Naive thymus-derived CD4-positive, alpha-beta T cell (primary cell): Measurements from ENCODE around the gene ANKRD44. TPM values are rescaled to one million over a fixed set of nuclear protein-coding genes. Genes with fewer than 3 reads are reported as not detected.

ENCODE experiments used
- ATAC-seq: fragments of 150-1000 bp; cut with Tn5 transposase; 2 replicates; pipeline ENCODE4 v1.10.0; 2021; ENCODE audit warnings: mild to moderate bottlenecking, moderate library complexity
- CTCF ChIA-PET: fragments of 350-600 bp; sonication (Branson Sonifier 250); formaldehyde crosslinking; loops from one replicate; lab custom pipeline; 2021; ENCODE audit warnings: antibody characterized with exemption; lab: Charles Lee
- POLR2A ChIA-PET: fragments of 350-600 bp; sonication (Branson Sonifier 250); formaldehyde crosslinking; loops from one replicate; lab custom pipeline; 2021; ENCODE audit warnings: antibody characterized with exemption, inconsistent platforms; lab: Charles Lee
- DNase-seq, 9 donors: peaks; one replicate each; pipeline versions ENCODE4 v3.0.0 to v3.0.0-alpha.2; 2020 to 2022; ENCODE audit warnings: mixed read lengths in 1 of 9
- H3K27ac ChIP-seq: one replicate; pipeline ENCODE4 v1.7.0; 2013; ENCODE audit warnings: mild to moderate bottlenecking, low read depth, low read length, moderate library complexity
- H3K27me3 ChIP-seq, 2 donors: one replicate each; pipeline ENCODE4 v1.7.0; 2013; ENCODE audit warnings: low read length in 2 of 2, mild to moderate bottlenecking in 2 of 2, moderate library complexity in 2 of 2; ENCODE audit not compliant: control insufficient read depth in 2 of 2, insufficient read depth in 2 of 2
- H3K36me3 ChIP-seq, 3 experiments: 1 replicate in 2 of 3; 2 replicates in 1 of 3; pipeline ENCODE4 v1.7.0; 2013; ENCODE audit warnings: low read length in 3 of 3, mild to moderate bottlenecking in 3 of 3, moderate library complexity in 1 of 3; ENCODE audit not compliant: insufficient read depth in 3 of 3, control insufficient read depth in 2 of 3
- H3K4me1 ChIP-seq, 2 donors: one replicate each; pipeline ENCODE4 v1.7.0; 2013; ENCODE audit warnings: low read length in 2 of 2, mild to moderate bottlenecking in 2 of 2, moderate library complexity in 1 of 2; ENCODE audit not compliant: control insufficient read depth in 2 of 2, insufficient read depth in 2 of 2
- H3K4me3 ChIP-seq: 2 replicates; pipeline ENCODE4 v1.7.0; 2013; ENCODE audit warnings: mild to moderate bottlenecking, low read length
- H3K9me3 ChIP-seq, 3 experiments: 1 replicate in 2 of 3; 2 replicates in 1 of 3; pipeline ENCODE4 v1.7.0; 2013; ENCODE audit warnings: low read length in 3 of 3; ENCODE audit not compliant: control insufficient read depth in 2 of 3
- H3K27ac Mint-ChIP-seq, 9 donors: one replicate each; pipeline ENCODE4 v1.8.0; 2020 to 2022; ENCODE audit warnings: mixed read lengths in 9 of 9, mild to moderate bottlenecking in 8 of 9, moderate library complexity in 5 of 9, inconsistent platforms in 2 of 9
- H3K27me3 Mint-ChIP-seq, 5 donors: one replicate each; pipeline ENCODE4 v1.8.0; 2021 to 2022; ENCODE audit warnings: mixed read lengths in 5 of 5, mild to moderate bottlenecking in 1 of 5
- H3K36me3 Mint-ChIP-seq, 5 donors: one replicate each; pipeline ENCODE4 v1.8.0; 2020 to 2022; ENCODE audit warnings: mixed read lengths in 5 of 5, mild to moderate bottlenecking in 3 of 5, inconsistent platforms in 1 of 5
- H3K4me1 Mint-ChIP-seq, 7 donors: one replicate each; pipeline ENCODE4 v1.8.0; 2020 to 2022; ENCODE audit warnings: mixed read lengths in 7 of 7, mild to moderate bottlenecking in 3 of 7, inconsistent platforms in 1 of 7
- H3K4me3 Mint-ChIP-seq, 10 donors: one replicate each; pipeline ENCODE4 v1.8.0; 2020 to 2022; ENCODE audit warnings: mild to moderate bottlenecking in 10 of 10, mixed read lengths in 10 of 10, moderate library complexity in 6 of 10, inconsistent platforms in 2 of 10
- H3K9me3 Mint-ChIP-seq, 11 donors: one replicate each; pipeline ENCODE4 v1.8.0; 2020 to 2022; ENCODE audit warnings: mixed read lengths in 11 of 11, mild to moderate bottlenecking in 4 of 11, inconsistent platforms in 1 of 11, moderate library complexity in 1 of 11
- intact Hi-C, 2 donors: fragments of 100-400 bp; cut with micrococcal nuclease; formaldehyde crosslinking; loops; one replicate each; pipeline ENCODE4 v1.15.1; 2023
- polyA plus RNA-seq, 2 donors: library from polyadenylated mRNA; unstranded; fragments of 300-500 nt; fragmentation: Illumina TruSeq; gene quantifications; one replicate each; pipeline ENCODE4 v1.2.3, GENCODE V29; 2021
- total RNA-seq, 6 experiments: library from RNA in 5 of 6; stranded (reverse) in 5 of 6; gene quantifications; 1 replicate in 5 of 6; 2 replicates in 1 of 6; pipeline ENCODE4 v1.2.3 and lab custom pipeline; 2021 to 2026

The ANKRD44 gene
- total and polyA plus RNA-seq, 7 experiments from 2014 or later: 88.6 to 296 (median 235) TPM

DNA sequence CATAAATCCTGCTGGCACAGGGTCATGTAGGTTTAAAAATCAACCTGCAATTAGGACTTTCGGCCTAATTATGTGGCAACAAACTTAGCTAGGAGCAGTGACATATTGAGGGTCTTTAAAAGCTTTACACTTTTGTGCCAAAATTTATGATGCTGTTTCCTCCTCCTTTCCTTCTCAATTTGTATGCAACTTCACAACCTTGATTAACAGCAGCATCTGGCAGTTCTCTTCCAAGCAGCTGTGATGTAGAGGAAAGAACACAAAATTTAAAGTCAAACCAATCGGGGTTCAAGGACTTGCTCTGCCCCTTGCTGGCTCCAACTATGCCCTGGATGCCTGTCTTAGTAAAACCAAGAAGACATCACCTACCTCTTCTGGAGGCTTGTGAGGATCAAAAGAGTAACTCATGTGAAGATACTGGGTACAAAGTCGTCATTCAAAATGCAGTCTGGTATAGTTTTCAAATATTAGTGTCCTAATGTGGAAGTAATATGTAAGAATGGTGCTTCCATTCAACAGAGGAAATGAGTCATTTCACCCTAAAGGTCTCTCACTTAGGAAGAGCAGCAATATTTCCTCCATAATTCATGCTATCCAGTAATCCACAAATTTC is 94.7 kb downstream of the ANKRD44 start:
- H3K36me3 ChIP-seq: no peaks in the 10 kb centered on the region
- Mint-ChIP-seq H3K36me3 (peaks cover 0 to 27% (median 9%) of the 10 kb centered on the region in 5 donors), H3K27me3 (no peaks in the 10 kb centered on the region), H3K9me3 (peaks cover 0 to 1% (median 0%) of the 10 kb centered on the region in 11 donors), H3K4me1 (peaks cover 63 to 97% (median 94%) of the 10 kb centered on the region in 7 donors), H3K4me3 (peak overlapping the region; percentile 65 to 86 (median 76)), H3K27ac (peak overlapping the region; percentile 79 to 100 (median 97))
- H3K27ac ChIP-seq: peak overlapping the region; percentile 60
- ATAC-seq (peak; percentile 43), DNase-seq (no peak)
- POLR2A ChIA-PET: interaction anchor here (0.7 to 14.4 kb wide), 5 partner anchors 11 to 96 kb away, joined by 3 to 254 read pairs (median 6); no protein-coding TSS in a partner anchor
- peak overlapping the region; percentile 28 for H3K4me3 ChIP-seq
- H3K4me1 ChIP-seq: peaks cover 82 to 85% of the 10 kb centered on the region in 2 donors
- no peaks in the 10 kb centered on the region for H3K9me3 ChIP-seq
- H3K27me3 ChIP-seq: no peaks in the 10 kb centered on the region
- intact Hi-C loops: loop anchor here (1.0 to 2.0 kb wide), 4 partner anchors 8 to 21 kb away; no protein-coding TSS in a partner anchor
- CTCF ChIA-PET: interaction anchor here (0.6 kb wide), 1 partner anchor 110 kb away, joined by 3 read pairs; no protein-coding TSS in a partner anchor

DNA sequence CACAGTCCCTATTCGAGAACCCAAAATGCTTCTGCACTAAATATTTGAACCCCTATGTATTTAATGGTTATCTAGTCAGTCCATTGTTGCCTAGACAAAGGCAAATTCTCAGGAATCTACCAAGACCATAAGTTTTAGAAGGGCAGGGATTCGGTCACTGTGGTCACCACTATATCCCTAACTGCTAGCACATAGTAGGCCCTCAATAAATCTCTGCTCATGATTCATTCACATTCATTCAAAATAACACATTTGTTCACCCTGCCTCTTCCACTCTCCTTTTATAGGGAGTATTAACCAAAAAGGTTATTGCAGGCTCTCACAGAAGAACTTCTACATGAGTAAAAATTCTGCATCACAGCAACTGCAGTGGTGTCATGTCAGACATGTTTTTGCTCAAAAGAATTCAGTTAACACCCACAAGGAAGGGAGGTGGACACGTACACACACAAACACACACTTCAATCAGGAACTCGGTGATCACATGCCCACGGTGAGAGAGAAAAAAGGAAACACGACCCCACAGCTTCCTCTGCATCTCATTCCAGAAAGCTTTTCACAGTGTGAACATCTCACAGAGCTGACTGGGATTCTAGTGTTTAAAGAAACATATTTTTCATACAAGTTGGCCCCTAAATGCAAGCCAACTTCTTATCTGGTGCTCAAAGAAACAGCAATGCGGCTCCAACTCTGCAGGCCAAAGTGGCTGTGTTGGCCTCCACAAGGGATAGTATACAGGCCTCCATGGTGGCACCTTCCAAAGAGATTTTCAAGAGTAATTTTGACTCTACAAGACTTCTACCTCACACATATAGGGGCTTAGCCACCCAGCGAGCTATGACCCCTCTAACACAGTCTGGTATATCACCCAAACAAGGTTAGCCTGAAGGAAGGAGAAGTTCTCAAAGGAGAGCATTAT is 98.0 kb downstream of the ANKRD44 start:
- no peaks in the 10 kb centered on the region for H3K27me3 ChIP-seq
- Mint-ChIP-seq H3K4me3 (peak overlapping the region; percentile 62 to 88 (median 79)), H3K27me3 (no peaks in the 10 kb centered on the region), H3K36me3 (peaks cover 0 to 29% (median 10%) of the 10 kb centered on the region in 5 donors), H3K9me3 (peaks cover 0 to 1% (median 0%) of the 10 kb centered on the region in 11 donors), H3K4me1 (peaks cover 78 to 99% (median 97%) of the 10 kb centered on the region in 7 donors), H3K27ac (peak overlapping the region; percentile 79 to 100 (median 98))
- H3K4me3 ChIP-seq: peak overlapping the region; percentile 38
- ChIA-PET POLR2A (interaction anchor here (0.6 to 14.4 kb wide), 26 partner anchors 9 to 115 kb away, joined by 3 to 254 read pairs (median 4); partner anchors contain the start of gene ANKRD44), CTCF (interaction anchor here (0.6 to 1.6 kb wide), 6 partner anchors 21 to 170 kb away, joined by 3 to 6 read pairs (median 4); no protein-coding TSS in a partner anchor)
- intact Hi-C loops: loop anchor here (1.0 to 2.0 kb wide), 2 partner anchors 24 to 44 kb away; no protein-coding TSS in a partner anchor
- peak; percentile 44 for ATAC-seq
- peaks cover 93 to 100% of the 10 kb centered on the region in 2 donors for H3K4me1 ChIP-seq
- DNase-seq: peak in 6 of 9 donors; percentile 42 to 59 (median 54)
- peak overlapping the region; percentile 82 for H3K27ac ChIP-seq
- no peaks in the 10 kb centered on the region for H3K9me3 ChIP-seq
- no peaks in the 10 kb centered on the region for H3K36me3 ChIP-seq

DNA sequence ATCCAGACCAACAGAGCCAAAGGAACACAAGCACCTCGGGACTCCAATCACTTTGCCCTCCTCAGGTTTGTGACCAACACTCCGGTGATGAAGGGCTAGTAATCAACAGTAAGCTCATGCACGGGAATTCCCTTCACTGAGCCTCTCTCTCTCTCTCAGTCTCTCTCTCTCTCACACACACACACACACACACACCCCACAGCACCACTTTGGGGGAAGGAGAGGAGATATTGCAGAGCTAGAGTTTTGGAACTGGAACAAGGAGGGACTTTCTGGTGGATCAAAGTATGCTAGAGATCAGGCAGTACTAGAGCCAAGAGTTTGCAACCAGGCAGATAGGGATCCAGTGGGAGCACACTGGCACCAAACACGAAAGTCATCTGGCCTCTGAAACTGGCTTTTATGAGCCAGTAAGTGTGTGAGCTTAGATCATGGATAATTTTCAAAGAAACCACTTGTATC is 98.7 kb downstream of the ANKRD44 start:
- POLR2A ChIA-PET: interaction anchor here (0.8 to 14.4 kb wide), 15 partner anchors 12 to 110 kb away, joined by 3 to 254 read pairs (median 5); partner anchors contain the start of gene ANKRD44
- CTCF ChIA-PET: interaction anchor here (0.6 to 1.5 kb wide), 6 partner anchors 17 to 171 kb away, joined by 3 to 5 read pairs (median 3); no protein-coding TSS in a partner anchor
- peak; percentile 37 for ATAC-seq

DNA sequence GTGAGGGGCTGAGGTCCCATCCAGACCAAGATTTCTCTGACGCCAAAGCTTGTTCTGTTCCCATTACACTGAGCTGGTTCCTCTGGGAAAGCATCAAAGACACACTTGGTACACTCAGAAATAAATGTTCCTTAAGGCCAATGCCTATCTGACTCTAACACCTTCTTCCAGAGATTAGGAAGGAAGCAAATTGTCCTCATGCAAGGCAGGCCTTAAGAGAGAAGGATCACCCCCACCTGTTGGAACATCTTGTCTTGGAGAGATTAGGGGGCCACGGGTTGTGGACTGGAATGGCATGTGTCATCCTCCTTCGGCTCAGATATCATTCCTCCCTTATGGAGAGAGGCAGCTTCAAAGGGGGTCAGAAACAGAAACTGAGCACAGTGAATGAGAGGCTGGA is 100.2 kb downstream of the ANKRD44 start:
- peak overlapping the region; percentile 79 to 100 (median 98) for H3K27ac Mint-ChIP-seq
- no peaks in the 10 kb centered on the region for H3K27me3 Mint-ChIP-seq
- peak overlapping the region; percentile 12 for H3K4me3 ChIP-seq
- CTCF ChIA-PET: interaction anchor here (0.8 to 2.5 kb wide), 5 partner anchors 10 to 112 kb away, joined by 3 to 12 read pairs (median 4); no protein-coding TSS in a partner anchor
- peak overlapping the region; percentile 61 to 86 (median 78) for H3K4me3 Mint-ChIP-seq
- H3K4me1 ChIP-seq: peaks cover 93 to 98% of the 10 kb centered on the region in 2 donors
- H3K9me3 ChIP-seq: no peaks in the 10 kb centered on the region
- POLR2A ChIA-PET: interaction anchor here (0.7 to 14.4 kb wide), 13 partner anchors 9 to 97 kb away, joined by 3 to 254 read pairs (median 5); partner anchors contain the start of gene ANKRD44
- peak overlapping the region; percentile 82 for H3K27ac ChIP-seq
- ATAC-seq: no peak
- no peak for DNase-seq
- peaks cover 76 to 99% (median 97%) of the 10 kb centered on the region in 7 donors for H3K4me1 Mint-ChIP-seq
- peaks cover 0 to 30% (median 7%) of the 10 kb centered on the region in 5 donors for H3K36me3 Mint-ChIP-seq
- H3K9me3 Mint-ChIP-seq: peaks cover 0 to 3% (median 0%) of the 10 kb centered on the region in 11 donors
- no peaks in the 10 kb centered on the region for H3K36me3 ChIP-seq
- H3K27me3 ChIP-seq: no peaks in the 10 kb centered on the region
- intact Hi-C loops: no loop called here

More for the DNA sequence above, 98.7 kb downstream of the ANKRD44 start:
- Mint-ChIP-seq H3K27ac (peak overlapping the region; percentile 79 to 100 (median 98)), H3K4me3 (peak overlapping the region; percentile 62 to 86 (median 78)), H3K9me3 (peaks cover 0 to 1% (median 0%) of the 10 kb centered on the region in 11 donors), H3K4me1 (peaks cover 76 to 99% (median 97%) of the 10 kb centered on the region in 7 donors), H3K36me3 (peaks cover 0 to 34% (median 11%) of the 10 kb centered on the region in 5 donors), H3K27me3 (no peaks in the 10 kb centered on the region)
- intact Hi-C loops: loop anchor here (1.0 to 2.0 kb wide), 2 partner anchors 24 to 45 kb away; no protein-coding TSS in a partner anchor
- H3K27me3 ChIP-seq: no peaks in the 10 kb centered on the region
- H3K4me1 ChIP-seq: peaks cover 93 to 100% of the 10 kb centered on the region in 2 donors
- DNase-seq: peak in 1 of 9 donors; percentile 67
- peak overlapping the region; percentile 2 for H3K4me3 ChIP-seq
- H3K27ac ChIP-seq: peak overlapping the region; percentile 82
- no peaks in the 10 kb centered on the region for H3K9me3 ChIP-seq
- H3K36me3 ChIP-seq: no peaks in the 10 kb centered on the region

DNA sequence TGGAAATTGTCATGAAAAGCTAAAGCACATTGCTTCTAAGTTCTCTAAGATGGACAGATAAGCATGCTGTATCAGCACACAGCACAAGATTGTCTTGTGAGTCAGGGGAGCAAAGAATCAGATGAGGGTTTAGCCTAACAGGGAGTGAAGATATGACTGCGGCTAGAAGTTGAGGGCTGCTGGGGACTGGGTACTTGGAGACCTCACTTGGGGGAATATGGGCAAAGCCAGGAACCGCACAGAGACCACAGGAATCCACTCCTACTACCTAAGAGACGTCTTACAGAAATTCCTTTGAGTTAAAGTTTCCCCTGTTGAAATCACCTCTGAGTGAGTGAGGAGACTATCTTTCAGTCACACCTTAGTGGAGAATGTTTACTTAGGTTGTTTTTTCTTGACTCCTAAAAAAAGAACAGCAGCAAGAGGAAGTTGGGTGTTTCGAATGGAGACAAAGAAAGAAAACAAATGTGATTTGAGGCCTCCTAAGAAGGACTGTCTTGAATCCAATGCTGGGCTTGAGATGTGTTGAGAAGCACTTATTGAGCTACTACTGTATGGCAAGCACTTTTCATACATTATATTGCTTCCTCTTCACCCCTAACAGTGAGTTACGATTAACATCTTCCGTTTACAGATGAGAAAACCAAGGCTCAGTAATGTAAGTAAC is 100.7 kb downstream of the ANKRD44 start:
- CTCF ChIA-PET: interaction anchor here (0.8 to 2.5 kb wide), 7 partner anchors 11 to 112 kb away, joined by 3 to 12 read pairs (median 4); no protein-coding TSS in a partner anchor
- Mint-ChIP-seq H3K4me3 (peak overlapping the region; percentile 61 to 86 (median 78)), H3K9me3 (peaks cover 0 to 3% (median 0%) of the 10 kb centered on the region in 11 donors), H3K36me3 (peaks cover 0 to 30% (median 4%) of the 10 kb centered on the region in 5 donors), H3K27ac (peak overlapping the region; percentile 79 to 100 (median 98)), H3K27me3 (no peaks in the 10 kb centered on the region), H3K4me1 (peaks cover 76 to 99% (median 97%) of the 10 kb centered on the region in 7 donors)
- H3K27ac ChIP-seq: peak overlapping the region; percentile 82
- peaks cover 0 to under 1% (median 0%) of the 10 kb centered on the region in 3 experiments for H3K36me3 ChIP-seq
- H3K9me3 ChIP-seq: no peaks in the 10 kb centered on the region
- intact Hi-C loops: loop anchor here (1.0 to 10.0 kb wide), 6 partner anchors 7 to 295 kb away; partner anchors contain the start of gene HSPE1 (in 1 of the 2)
- peak overlapping the region; percentile 12 for H3K4me3 ChIP-seq
- peaks cover 93 to 98% of the 10 kb centered on the region in 2 donors for H3K4me1 ChIP-seq
- H3K27me3 ChIP-seq: no peaks in the 10 kb centered on the region
- ATAC-seq: peak; percentile 23
- POLR2A ChIA-PET: interaction anchor here (0.7 to 14.4 kb wide), 16 partner anchors 10 to 97 kb away, joined by 3 to 254 read pairs (median 5); partner anchors contain the start of gene ANKRD44
- DNase-seq: peak in 5 of 9 donors; percentile 34 to 73 (median 50)
